ENCODE measurements around the gene OR6S1. TPM values are rescaled to one million over a fixed set of nuclear protein-coding genes. Genes with fewer than 3 reads are reported as not detected.
"Not testable (repeated sequence)": the region's sequence is repeated elsewhere in the genome, so short reads cannot be mapped to it uniquely, and the experiment has no call there.

Gene OR6S1
- total RNA-seq, 1 donor from 2014 or later: not detected

DNA sequence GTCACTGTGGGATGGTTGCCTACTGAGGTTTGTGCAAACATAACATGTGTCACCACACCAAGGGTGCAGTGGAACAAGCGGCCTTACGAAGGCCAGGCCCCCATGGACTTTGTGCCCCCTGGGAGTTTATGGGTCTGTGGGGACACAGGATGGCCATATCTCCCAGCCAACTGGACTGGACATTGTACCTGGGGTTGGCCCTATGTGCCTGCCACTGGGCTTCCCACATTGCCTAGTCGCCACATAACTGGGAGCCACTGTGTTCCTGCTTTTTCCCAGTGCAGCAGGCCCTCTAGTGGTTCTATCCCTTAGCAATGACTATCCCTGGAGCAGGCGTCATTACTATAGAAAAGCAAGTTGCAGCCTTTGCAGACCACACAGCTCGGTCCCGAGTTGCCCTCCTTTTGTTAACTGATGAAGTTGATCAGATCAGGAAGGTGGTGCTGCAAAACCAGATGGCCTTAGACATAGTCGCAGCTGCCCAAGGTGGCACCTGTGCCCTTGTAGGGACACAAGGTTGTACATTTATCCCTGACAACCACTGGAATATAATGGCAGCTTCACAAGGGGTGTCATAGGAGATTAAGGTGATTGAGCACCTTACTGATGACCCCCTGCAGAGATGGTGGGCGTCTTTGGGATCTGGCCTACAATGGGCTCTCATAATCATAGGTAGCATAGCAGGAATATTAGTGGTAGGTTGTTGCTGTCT is 35.1 kb downstream of the OR6S1 start:
- peak; percentile 64 for ATAC-seq
- TF ChIP-seq, protein P1, sequence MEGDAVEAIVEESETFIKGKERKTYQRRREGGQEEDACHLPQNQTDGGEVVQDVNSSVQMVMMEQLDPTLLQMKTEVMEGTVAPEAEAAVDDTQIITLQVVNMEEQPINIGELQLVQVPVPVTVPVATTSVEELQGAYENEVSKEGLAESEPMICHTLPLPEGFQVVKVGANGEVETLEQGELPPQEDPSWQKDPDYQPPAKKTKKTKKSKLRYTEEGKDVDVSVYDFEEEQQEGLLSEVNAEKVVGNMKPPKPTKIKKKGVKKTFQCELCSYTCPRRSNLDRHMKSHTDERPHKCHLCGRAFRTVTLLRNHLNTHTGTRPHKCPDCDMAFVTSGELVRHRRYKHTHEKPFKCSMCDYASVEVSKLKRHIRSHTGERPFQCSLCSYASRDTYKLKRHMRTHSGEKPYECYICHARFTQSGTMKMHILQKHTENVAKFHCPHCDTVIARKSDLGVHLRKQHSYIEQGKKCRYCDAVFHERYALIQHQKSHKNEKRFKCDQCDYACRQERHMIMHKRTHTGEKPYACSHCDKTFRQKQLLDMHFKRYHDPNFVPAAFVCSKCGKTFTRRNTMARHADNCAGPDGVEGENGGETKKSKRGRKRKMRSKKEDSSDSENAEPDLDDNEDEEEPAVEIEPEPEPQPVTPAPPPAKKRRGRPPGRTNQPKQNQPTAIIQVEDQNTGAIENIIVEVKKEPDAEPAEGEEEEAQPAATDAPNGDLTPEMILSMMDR (IDR thresholded peaks at IDR 0.05): peak; percentile 45
- DNase-seq: no peak

DNA sequence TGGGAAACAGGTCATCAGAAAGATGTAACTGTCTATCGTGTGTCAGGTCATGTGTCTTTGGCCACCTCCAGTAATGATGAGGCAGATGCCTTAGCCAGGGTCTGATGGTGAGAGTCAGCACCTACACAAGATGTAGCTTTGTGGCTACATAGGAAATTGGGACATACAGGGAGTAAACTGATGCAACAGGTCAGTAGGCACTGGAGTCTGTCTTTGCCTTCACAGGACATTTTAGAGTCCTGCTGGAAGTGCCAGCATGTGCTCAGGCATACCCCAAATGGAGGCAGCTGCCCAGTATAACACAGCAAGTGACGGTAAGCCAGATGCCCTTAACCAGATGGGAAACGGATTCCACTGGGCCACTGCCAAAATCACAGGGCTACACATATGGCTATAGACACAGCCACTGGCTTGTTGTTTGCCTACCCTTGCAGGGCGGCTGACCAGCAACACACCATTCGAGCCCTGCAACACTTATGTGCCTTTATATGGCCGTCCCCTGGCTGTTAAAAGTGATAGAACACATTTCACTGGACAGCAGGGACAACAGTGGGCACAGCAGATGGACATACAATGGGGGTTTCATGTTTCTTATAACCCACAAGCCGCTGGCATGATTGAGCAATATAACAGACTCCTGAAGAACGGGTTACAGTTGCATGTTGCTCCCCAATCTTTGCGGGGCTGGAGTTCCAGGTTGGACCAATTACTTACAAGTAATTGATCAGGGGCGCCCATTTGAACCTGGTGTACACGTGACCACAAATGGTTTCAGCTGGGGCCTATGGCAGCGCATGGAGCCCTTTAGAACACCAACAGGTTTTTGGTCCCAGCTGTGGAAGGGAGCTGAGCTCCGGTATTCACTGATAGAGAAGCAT is 37.4 kb downstream of the OR6S1 start:
- no peak for DNase-seq
- intact Hi-C loops (cut with DNase I): no loop called here
- Histone ChIP-seq H3K4me1 (no peaks in the 10 kb centered on the region), H3K9me3 (no peaks in the 10 kb centered on the region), H3K27ac (no peak overlapping the region), H3K27me3 (no peaks in the 10 kb centered on the region), H3K36me3 (no peaks in the 10 kb centered on the region), H3K4me3 (no peak overlapping the region)
- TF ChIP-seq, protein P1 (IDR thresholded peaks at IDR 0.05): no peak
- no peak for ATAC-seq

More for the DNA sequence above, 35.1 kb downstream of the OR6S1 start:
- H3K27me3 ChIP-seq: no peaks in the 10 kb centered on the region
- no peak overlapping the region for H3K4me3 ChIP-seq
- H3K36me3 ChIP-seq: no peaks in the 10 kb centered on the region
- H3K9me3 ChIP-seq: no peaks in the 10 kb centered on the region
- H3K4me1 ChIP-seq: peaks cover 9% of the 10 kb centered on the region
- intact Hi-C loops (cut with DNase I): loop anchor here (5.0 kb wide), 1 partner anchor 74 kb away; no protein-coding TSS in a partner anchor
- no peak overlapping the region for H3K27ac ChIP-seq

DNA sequence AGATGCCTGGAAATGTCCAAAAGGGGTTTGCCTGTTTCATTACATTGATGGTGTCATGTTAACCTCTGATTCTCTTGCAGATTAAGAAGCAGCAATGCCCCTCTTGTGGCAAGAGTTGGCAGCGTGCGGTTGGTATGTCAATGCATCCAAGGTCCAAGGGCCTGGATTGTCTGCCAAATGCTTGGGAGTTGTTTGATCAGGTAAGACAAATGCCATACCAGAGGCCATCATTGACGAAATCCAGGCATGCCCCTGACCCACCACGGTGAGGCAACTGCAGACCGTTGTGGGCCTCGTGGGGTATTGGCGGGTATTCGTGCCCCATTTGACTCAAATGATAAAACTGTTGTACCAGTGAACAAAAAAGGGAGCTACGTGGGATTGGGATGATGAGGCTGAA is 38.9 kb downstream of the OR6S1 start:
- Histone ChIP-seq H3K4me3 (no peak overlapping the region), H3K4me1 (no peaks in the 10 kb centered on the region), H3K36me3 (no peaks in the 10 kb centered on the region), H3K9me3 (no peaks in the 10 kb centered on the region), H3K27ac (no peak overlapping the region), H3K27me3 (no peaks in the 10 kb centered on the region)
- TF ChIP-seq, protein P1 (IDR thresholded peaks at IDR 0.05): no peak
- ATAC-seq (no peak), DNase-seq (no peak)
- intact Hi-C loops (cut with DNase I): no loop called here

DNA sequence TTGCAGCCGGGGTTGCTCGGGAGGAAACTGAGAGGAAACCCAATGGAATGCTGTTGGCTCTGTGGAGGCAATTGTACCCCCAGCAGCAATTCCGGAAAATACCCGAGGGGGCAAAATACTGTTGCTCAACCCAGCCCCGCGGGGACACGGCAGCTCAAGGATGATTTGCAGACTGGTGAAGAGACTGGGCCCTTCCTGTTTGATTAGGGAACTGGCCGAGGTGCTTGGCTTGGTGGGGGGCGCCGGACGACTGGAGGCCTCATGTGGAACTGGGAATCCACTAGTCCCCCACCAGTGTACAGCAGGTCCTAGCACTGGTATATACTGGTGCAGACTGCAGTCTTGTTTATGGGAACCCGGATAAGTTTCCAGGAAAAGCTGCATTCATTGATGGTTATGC is 40.0 kb downstream of the OR6S1 start:
- H3K4me1 ChIP-seq: no peaks in the 10 kb centered on the region
- ATAC-seq (no peak), DNase-seq (no peak)
- no peaks in the 10 kb centered on the region for H3K36me3 ChIP-seq
- intact Hi-C loops (cut with DNase I): no loop called here
- no peaks in the 10 kb centered on the region for H3K9me3 ChIP-seq
- TF ChIP-seq, protein P1 (IDR thresholded peaks at IDR 0.05): no peak
- no peaks in the 10 kb centered on the region for H3K27me3 ChIP-seq
- H3K27ac ChIP-seq: no peak overlapping the region
- H3K4me3 ChIP-seq: no peak overlapping the region

DNA sequence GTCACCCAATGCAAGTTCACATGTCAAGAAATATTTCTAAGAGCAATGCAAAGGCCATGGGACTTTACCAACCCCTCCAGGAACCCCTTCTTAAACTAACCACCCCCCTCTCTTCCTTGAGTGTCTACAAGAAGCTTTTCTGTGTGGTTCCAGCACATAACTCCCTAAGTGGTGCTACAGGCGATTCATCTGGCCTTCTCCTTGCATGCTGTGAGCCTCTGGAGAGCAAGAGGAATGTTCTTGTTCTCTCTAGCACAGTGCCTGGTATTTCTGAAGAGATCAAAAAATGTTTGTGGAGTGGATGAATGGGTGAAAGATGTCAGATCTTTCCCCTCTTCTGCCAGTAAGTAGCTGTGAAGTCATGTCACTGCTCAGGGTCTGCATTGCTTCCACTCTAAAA is 44.4 kb downstream of the OR6S1 start:
- Histone ChIP-seq H3K9me3 (no peaks in the 10 kb centered on the region), H3K27ac (no peak overlapping the region), H3K4me3 (no peak overlapping the region), H3K36me3 (no peaks in the 10 kb centered on the region), H3K4me1 (no peaks in the 10 kb centered on the region), H3K27me3 (no peaks in the 10 kb centered on the region)
- TF ChIP-seq, protein P1 (IDR thresholded peaks at IDR 0.05): no peak
- no peak for DNase-seq
- intact Hi-C loops (cut with DNase I): no loop called here
- ATAC-seq: peak; percentile 88

DNA sequence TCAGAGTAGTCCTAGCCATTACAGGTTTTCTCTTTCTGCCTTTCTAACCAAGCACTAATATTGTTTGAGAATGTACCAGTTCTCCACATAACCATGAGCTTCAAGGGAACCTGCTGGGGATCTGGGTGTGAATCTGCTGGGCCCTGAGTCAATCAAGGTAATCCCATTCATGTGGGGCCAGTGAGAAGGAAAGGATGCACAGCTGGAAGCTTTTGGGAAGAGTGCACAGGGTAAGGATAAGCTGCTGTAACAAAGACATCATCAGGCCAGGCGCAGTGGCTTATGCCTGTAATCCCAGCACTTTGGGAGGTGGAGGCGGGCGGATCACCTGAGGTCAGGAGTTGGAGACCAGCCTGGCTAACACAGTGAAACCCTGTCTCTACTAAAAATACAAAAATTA is 45.8 kb downstream of the OR6S1 start:
- H3K27ac ChIP-seq; intact Hi-C loops (cut with DNase I); DNase-seq: not testable (repeated sequence)

More for the DNA sequence above, 45.8 kb downstream of the OR6S1 start:
- not testable (repeated sequence) for H3K4me3 ChIP-seq, H3K36me3 ChIP-seq, H3K4me1 ChIP-seq, H3K27me3 ChIP-seq, H3K9me3 ChIP-seq, ATAC-seq

All from upper lobe of right lung (tissue), 1 donor.